Sigmoid colon (tissue), 7 donors: ENCODE data around the gene TMEM229B. TPM values are rescaled to one million over a fixed set of nuclear protein-coding genes. Genes with fewer than 3 reads are reported as not detected.

Experiments used
- DNase-seq: peaks from one replicate; pipeline ENCODE4 v3.0.0-alpha.2; 2019
- H3K27ac ChIP-seq, 4 donors: fragments of 200-600 bp; sonication (generic); one replicate each; pipeline ENCODE4 v1.5.1; 2016 to 2019; ENCODE audit warnings: mild to moderate bottlenecking in 1 of 4
- H3K27me3 ChIP-seq, 3 donors: fragments of 200-600 bp; sonication (generic); one replicate each; pipeline ENCODE4 v1.5.1; 2019; ENCODE audit warnings: mild to moderate bottlenecking in 1 of 3
- H3K36me3 ChIP-seq, 4 donors: fragments of 200-600 bp; sonication (generic); one replicate each; pipeline ENCODE4 v1.5.1; 2016 to 2019
- H3K4me1 ChIP-seq, 4 donors: fragments of 200-600 bp; sonication (generic); one replicate each; pipeline ENCODE4 v1.5.1; 2017 to 2019
- H3K4me3 ChIP-seq, 4 donors: fragments of 200-600 bp; sonication (generic); one replicate each; pipeline ENCODE4 v1.5.1; 2017 to 2019; ENCODE audit warnings: mild to moderate bottlenecking in 2 of 4, moderate library complexity in 1 of 4
- H3K9me3 ChIP-seq, 4 donors: fragments of 200-600 bp in 3 of 4; sonication (generic) in 3 of 4; one replicate each; pipeline versions ENCODE4 v1.5.1 to v1.6.1; 2013 to 2019
- EP300 ChIP-seq, 4 donors: sonication (generic); formaldehyde crosslinking; IDR thresholded peaks; one replicate each; pipeline ENCODE4 v1.6.1; 2017; ENCODE audit warnings: antibody characterized with exemption in 4 of 4
- POLR2A ChIP-seq, 2 donors: fragments of 450-650 bp; IDR thresholded peaks; one replicate each; pipeline ENCODE4 v1.6.1; 2016; ENCODE audit warnings: antibody characterized with exemption in 2 of 2, mild to moderate bottlenecking in 2 of 2, moderate library complexity in 2 of 2
- POLR2AphosphoS5 ChIP-seq, 4 donors: sonication (generic); formaldehyde crosslinking; IDR thresholded peaks; one replicate each; pipeline ENCODE4 v1.6.1; 2017; ENCODE audit warnings: antibody characterized with exemption in 4 of 4
- WGBS, 2 donors: extraction: QIAGEN DNeasy Blood & Tissue Kit; methylation state at CpG; one replicate each; pipeline ENCODE4 v1.1.7; 2013; 5-methylcytosine and 5-hydroxymethylcytosine counted together
- intact Hi-C: fragments of 100-400 bp; cut with DNase I; formaldehyde crosslinking; loops from one replicate; pipeline ENCODE4 v1.15.1; 2023
- polyA plus RNA-seq, 3 donors: library from polyadenylated mRNA; stranded (reverse); fragments of 200-250 nt; gene quantifications; one replicate each; pipeline ENCODE4 v1.2.3, GENCODE V29; 2013
- total RNA-seq, 4 donors: library from RNA; depleted of rRNA; stranded (reverse); fragments of >200 nt; gene quantifications; one replicate each; pipeline ENCODE4 v1.1.0, GENCODE V29; 2016
- TF ChIP-seq, protein P1 (sequence below), 4 experiments: fragments of 450-650 bp in 3 of 4; fragments of 200-600 bp in 1 of 4; IDR thresholded peaks; one replicate each; pipeline ENCODE4 v1.5.1; 2016 to 2019; ENCODE audit warnings: antibody characterized with exemption in 4 of 4, mild to moderate bottlenecking in 3 of 4, moderate library complexity in 2 of 4
- donor health status: healthy with polysubstance abuse.
- donor health status: Bipolar disorder and iron deficiency.
- donor health status: healthy.

TMEM229B gene
- total and polyA plus RNA-seq, 7 donors: 1.2 to 16.4 (median 6.1) TPM

DNA sequence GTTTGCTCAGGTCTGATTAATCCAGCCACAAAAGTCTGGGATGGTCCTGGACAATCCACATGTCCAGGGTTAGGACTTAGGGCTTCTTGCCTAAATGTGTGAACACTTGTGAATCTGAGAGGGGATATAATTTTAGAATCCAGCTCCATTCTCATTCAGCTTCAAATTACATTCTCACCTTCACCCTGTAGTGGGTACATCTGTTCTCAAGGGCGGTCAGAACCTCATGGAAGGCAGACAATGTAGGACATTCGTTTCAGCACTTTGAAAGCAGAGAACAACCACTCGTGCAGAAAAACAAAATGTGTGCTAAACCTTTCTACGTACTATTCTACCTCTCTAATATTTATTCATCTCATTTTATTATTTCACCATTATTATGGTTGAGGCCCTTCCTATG lies 1.2 kb downstream of the TMEM229B start:
- 90 to 95% methylated on average over 4 of the region's 4 CpGs for WGBS, 2 donors
- no peak overlapping the region for H3K4me3 ChIP-seq
- H3K4me1 ChIP-seq: no peaks in the 10 kb centered on the region
- H3K36me3 ChIP-seq: no peaks in the 10 kb centered on the region
- DNase-seq: no peak
- no peak overlapping the region for H3K27ac ChIP-seq
- intact Hi-C loops: no loop called here
- no peaks in the 10 kb centered on the region for H3K27me3 ChIP-seq
- H3K9me3 ChIP-seq: no peaks in the 10 kb centered on the region
- no peak for TF ChIP-seq POLR2AphosphoS5 (IDR thresholded peaks at IDR 0.05)
- TF ChIP-seq POLR2A (IDR thresholded peaks at IDR 0.05): no peak
- TF ChIP-seq EP300 (IDR thresholded peaks at IDR 0.05): no peak
- TF ChIP-seq, protein P1, sequence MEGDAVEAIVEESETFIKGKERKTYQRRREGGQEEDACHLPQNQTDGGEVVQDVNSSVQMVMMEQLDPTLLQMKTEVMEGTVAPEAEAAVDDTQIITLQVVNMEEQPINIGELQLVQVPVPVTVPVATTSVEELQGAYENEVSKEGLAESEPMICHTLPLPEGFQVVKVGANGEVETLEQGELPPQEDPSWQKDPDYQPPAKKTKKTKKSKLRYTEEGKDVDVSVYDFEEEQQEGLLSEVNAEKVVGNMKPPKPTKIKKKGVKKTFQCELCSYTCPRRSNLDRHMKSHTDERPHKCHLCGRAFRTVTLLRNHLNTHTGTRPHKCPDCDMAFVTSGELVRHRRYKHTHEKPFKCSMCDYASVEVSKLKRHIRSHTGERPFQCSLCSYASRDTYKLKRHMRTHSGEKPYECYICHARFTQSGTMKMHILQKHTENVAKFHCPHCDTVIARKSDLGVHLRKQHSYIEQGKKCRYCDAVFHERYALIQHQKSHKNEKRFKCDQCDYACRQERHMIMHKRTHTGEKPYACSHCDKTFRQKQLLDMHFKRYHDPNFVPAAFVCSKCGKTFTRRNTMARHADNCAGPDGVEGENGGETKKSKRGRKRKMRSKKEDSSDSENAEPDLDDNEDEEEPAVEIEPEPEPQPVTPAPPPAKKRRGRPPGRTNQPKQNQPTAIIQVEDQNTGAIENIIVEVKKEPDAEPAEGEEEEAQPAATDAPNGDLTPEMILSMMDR (IDR thresholded peaks at IDR 0.05): no peak

DNA sequence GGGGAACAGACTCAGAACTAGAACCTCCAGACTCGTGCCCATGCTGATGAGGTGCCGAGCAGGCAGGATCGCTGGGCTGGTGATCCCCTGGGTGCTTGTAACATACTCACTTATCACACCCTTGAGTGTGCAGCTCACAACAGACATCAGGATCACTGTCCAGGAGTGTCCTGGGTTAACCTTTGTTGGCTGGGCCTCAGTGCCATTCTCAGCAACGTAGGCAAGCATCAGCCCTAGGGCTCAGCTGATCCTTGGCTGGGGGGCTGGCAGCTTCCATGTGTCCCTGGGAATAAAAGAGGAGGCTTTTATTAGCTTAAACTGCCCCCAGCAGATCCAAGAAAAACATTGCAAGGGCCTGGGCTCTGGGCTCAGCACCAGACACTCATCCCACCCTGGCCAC lies 1.6 kb downstream of the TMEM229B start:
- 92 to 94% methylated on average over 4 of the region's 4 CpGs for whole genome bisulfite sequencing, 2 donors
- Histone ChIP-seq H3K9me3 (no peaks in the 10 kb centered on the region), H3K27ac (no peak overlapping the region), H3K27me3 (no peaks in the 10 kb centered on the region), H3K4me1 (no peaks in the 10 kb centered on the region), H3K4me3 (no peak overlapping the region), H3K36me3 (no peaks in the 10 kb centered on the region)
- no peak for DNase-seq
- intact Hi-C loops: no loop called here
- TF ChIP-seq POLR2AphosphoS5 (IDR thresholded peaks at IDR 0.05): no peak
- TF ChIP-seq, protein P1 (IDR thresholded peaks at IDR 0.05): no peak
- no peak for TF ChIP-seq POLR2A (IDR thresholded peaks at IDR 0.05)

DNA sequence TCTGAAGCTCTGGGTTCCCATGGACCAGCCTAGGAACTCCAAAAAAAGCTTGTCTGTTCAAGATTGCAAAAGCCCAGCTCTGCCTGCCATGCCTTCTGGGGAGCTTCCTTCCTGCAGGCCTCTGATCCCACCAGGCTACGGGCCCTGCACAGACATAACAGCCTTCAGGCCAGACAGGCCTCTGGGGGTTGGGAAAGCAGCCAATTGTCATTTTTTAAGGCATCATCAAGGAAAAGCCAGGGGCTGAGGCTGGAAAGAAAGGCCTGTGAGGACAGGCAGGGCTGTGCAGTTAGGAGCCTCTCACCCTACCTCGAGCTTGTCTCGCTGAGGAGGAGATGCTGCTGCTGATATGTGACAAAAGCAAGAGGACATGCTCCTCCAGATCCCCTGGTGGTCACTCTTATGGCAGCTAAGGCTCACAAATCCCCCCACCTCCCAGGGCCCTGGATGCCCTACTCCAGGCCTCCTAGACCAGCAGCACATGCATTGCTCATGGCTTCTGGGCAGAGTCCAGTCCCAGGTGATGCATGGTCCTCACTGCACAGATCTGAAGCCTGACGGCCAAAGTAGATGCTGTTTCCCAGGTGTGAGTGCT lies 2.9 kb downstream of the TMEM229B start:
- DNase-seq: no peak
- intact Hi-C loops: no loop called here
- no peak overlapping the region for H3K4me3 ChIP-seq
- no peaks in the 10 kb centered on the region for H3K9me3 ChIP-seq
- no peaks in the 10 kb centered on the region for H3K27me3 ChIP-seq
- H3K4me1 ChIP-seq: no peaks in the 10 kb centered on the region
- WGBS, 2 donors: 85 to 94% methylated on average over 4 of the region's 4 CpGs
- no peaks in the 10 kb centered on the region for H3K36me3 ChIP-seq
- H3K27ac ChIP-seq: no peak overlapping the region
- no peak for TF ChIP-seq POLR2A (IDR thresholded peaks at IDR 0.05)
- TF ChIP-seq POLR2AphosphoS5 (IDR thresholded peaks at IDR 0.05): no peak
- no peak for TF ChIP-seq EP300 (IDR thresholded peaks at IDR 0.05)

DNA sequence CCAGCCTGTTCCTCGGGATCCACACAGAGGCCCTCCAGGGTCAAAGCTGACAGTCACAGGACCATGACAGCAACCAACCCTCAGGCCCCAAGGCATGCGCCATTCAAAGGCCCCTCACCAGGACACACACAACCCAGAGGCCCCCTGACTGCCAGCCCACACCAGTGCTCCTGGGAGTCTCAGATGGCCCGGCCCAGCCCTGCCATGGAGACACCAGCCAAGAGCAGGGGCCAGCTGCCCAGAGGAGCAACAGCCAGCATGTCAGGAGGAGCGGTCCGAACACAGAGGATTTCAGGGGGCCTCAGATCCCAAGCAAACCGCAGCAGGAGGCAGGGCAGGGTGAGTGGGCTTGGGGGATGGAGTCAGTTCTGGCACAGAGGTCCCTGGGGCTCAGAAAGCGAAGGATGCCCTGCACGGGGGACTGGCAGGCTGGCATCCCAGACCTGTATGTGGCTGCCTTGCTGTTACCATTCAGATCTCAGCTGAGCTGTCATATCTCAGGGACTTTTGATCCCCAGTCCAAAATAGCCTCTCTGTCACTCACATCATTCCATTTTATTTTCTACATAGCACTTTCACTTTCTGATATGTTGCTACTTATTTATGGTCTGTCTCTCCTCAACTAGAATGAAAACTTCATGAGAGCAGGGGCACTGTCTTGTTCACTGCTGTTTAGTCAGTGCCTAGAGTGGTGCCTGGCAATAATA lies 4.8 kb downstream of the TMEM229B start:
- DNase-seq: no peak

More for the DNA sequence above, 4.8 kb downstream of the TMEM229B start:
- H3K9me3 ChIP-seq: no peaks in the 10 kb centered on the region
- no peaks in the 10 kb centered on the region for H3K27me3 ChIP-seq
- no peaks in the 10 kb centered on the region for H3K4me1 ChIP-seq
- 89 to 92% methylated on average over 8 of the region's 8 CpGs for WGBS, 2 donors
- no peak overlapping the region for H3K27ac ChIP-seq
- no peak for TF ChIP-seq EP300 (IDR thresholded peaks at IDR 0.05)
- TF ChIP-seq POLR2A (IDR thresholded peaks at IDR 0.05): no peak
- TF ChIP-seq, protein P1 (IDR thresholded peaks at IDR 0.05): no peak
- TF ChIP-seq POLR2AphosphoS5 (IDR thresholded peaks at IDR 0.05): no peak
- intact Hi-C loops: no loop called here
- no peaks in the 10 kb centered on the region for H3K36me3 ChIP-seq
- H3K4me3 ChIP-seq: no peak overlapping the region
